Activated naive CD8-positive, alpha-beta T cell (primary cell): ENCODE measurements around the gene SNX9.

Experiments used
- H3K27ac Mint-ChIP-seq: one replicate; pipeline ENCODE4 v1.8.0; 2021; ENCODE audit warnings: mixed read lengths
- H3K27me3 Mint-ChIP-seq: one replicate; pipeline ENCODE4 v1.8.0; 2021; ENCODE audit warnings: mixed read lengths
- H3K36me3 Mint-ChIP-seq: one replicate; pipeline ENCODE4 v1.8.0; 2021; ENCODE audit warnings: mixed read lengths
- H3K4me1 Mint-ChIP-seq: one replicate; pipeline ENCODE4 v1.8.0; 2021; ENCODE audit warnings: low read depth, mixed read lengths
- H3K4me3 Mint-ChIP-seq: one replicate; pipeline ENCODE4 v1.8.0; 2021; ENCODE audit warnings: mild to moderate bottlenecking, mixed read lengths
- H3K9me3 Mint-ChIP-seq: one replicate; pipeline ENCODE4 v1.8.0; 2021; ENCODE audit warnings: low read depth, mixed read lengths

Gene SNX9

DNA sequence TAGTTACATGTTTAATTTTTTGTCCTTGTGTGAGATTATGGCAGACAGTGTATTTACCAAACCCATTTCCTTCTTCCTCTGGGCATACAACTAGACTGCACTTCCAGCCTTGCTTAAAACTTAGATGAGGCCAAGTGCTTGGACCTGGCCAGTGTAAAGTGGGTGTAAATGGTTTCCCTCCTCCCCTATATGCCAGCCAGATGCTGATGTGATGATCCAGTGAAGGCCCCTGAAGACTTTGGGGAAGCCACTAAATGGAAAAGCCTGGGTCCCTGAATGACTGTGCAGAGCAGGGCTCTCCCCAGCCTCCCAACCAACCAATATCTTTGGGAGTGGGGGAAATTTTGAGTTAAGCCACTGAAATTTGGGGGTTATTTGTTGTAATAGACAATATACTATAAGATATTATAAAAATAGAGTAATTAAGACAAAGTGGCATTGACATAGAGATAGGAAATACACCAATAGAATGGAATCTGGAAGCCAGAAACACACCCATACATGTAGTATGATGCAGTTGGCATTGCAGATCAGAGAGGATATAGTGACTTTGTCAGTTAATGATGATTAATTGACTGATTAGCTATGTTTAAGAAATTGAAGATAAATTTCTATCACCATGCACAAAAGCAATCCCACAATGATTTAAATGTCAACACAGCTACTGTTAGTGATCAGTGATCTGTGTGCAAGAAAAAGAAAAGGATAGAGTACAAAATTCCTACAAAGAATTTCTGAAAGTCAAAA lies 10.4 kb upstream of the SNX9 start:
- H3K36me3 Mint-ChIP-seq: peaks cover 4% of the 10 kb centered on the region
- no peaks in the 10 kb centered on the region for H3K27me3 Mint-ChIP-seq
- peaks cover 18% of the 10 kb centered on the region for H3K9me3 Mint-ChIP-seq
- no peak overlapping the region for H3K4me3 Mint-ChIP-seq
- peak overlapping the region; percentile 25 for H3K27ac Mint-ChIP-seq
- peaks cover 55% of the 10 kb centered on the region for H3K4me1 Mint-ChIP-seq

DNA sequence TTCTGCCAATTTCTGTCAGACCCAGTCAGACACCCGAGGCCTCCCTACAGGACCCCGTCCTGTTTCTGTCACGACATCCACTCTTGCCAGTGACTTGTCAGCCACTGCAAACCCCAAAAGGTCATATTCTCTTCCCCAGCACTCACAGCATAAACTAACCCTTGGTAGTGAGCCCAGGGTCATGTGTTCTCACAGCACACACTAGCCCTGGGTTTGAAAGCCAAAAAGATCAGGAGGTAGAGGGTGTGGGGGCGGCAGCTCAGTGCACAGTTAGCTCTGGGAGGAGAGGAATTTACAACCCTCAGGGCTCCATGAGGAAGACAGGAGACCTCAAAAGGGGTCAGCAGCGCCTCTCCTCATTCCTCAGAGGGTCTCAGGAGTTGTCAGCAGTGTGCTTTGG lies 9.9 kb upstream of the SNX9 start:
- Mint-ChIP-seq H3K4me3 (no peak overlapping the region), H3K36me3 (peaks cover 4% of the 10 kb centered on the region), H3K4me1 (peaks cover 55% of the 10 kb centered on the region), H3K27ac (peak overlapping the region; percentile 10), H3K27me3 (no peaks in the 10 kb centered on the region), H3K9me3 (peaks cover 18% of the 10 kb centered on the region)

DNA sequence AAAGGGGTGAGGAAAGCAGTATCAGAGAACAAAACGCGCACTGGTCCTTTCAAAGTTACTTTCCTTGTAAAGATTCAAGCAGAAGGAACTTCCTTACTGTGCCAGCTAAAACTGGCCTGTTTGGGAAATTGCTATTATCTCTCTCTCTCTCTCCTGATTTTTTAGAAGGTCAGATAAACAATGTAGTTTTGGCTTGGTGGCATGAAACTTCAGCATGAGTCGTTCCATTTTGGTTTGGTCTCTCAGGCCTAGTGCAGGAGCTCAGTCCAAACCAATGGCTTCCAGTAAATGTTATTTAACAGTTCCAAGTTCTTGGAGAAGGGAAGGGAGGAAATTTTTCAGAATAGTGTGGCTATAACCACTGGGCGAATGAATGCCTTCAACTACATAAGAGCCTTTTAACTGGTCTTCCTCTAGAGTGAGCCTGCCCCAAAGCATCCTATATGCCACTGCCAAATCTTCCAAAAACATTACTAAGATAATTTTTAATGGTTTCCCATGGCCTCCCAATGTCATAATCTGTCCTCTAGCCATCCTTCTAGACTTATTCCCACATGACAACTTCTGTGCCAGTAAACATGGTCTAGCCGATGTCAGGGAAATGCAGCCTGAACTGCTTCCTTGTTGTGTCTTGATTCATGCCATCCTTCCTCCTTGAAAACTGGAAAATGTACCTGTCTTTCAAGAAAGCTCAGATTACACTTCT lies 9.1 kb upstream of the SNX9 start:
- peaks cover 13% of the 10 kb centered on the region for H3K9me3 Mint-ChIP-seq
- peaks cover 57% of the 10 kb centered on the region for H3K4me1 Mint-ChIP-seq
- no peaks in the 10 kb centered on the region for H3K36me3 Mint-ChIP-seq
- H3K27me3 Mint-ChIP-seq: no peaks in the 10 kb centered on the region
- no peak overlapping the region for H3K4me3 Mint-ChIP-seq
- H3K27ac Mint-ChIP-seq: peak overlapping the region; percentile 37

DNA sequence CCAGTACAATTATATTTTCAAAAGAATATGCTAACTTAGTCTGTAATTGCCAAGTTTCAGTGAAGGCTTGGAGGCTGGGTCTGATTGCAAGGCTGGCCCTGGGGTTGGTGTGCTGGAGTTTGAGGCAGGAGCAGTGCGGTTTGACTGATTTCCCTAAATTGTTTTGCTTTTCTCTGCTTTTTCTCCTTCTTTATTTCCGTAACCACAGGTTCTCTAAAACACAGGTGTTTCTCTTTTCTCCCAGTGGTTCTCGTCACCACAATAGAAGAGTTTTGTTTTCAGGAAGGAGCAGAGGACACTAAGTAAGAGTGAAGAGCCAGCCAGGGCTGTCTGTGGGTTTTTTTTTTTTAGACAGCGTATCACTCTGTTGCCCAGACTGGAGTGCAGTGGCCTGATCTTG lies 8.2 kb upstream of the SNX9 start:
- no peaks in the 10 kb centered on the region for H3K27me3 Mint-ChIP-seq

DNA sequence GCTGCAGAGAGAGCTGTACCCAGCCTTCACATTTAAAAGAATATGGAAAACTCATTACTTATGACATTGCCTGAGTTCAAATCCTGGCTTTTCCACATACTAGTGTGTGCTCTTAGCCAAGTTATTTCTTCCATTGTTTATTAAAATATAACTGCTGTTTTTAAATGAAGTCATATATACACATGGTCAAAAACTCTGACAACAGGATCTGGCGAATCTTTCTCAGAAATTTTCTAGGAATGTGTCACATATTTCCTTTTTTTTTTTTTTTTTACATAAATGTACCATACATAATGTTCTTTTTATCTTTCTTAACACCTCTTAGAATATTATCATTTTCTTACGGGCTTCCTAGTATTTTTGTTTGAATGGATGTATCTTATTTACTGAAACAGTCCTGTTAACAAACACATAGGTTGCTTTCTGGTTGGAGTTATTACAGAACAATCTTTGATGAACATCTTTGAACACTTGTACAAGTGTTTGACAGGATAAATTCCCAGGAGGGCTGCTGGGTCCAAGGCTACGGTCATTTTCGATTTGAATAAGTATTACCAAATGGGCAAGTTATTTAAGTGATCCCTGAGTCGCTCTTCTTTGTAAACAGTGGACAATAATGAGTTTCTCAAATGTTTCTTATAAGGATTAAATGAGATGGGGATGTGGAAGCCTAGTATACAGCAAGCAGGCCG lies 1.6 kb upstream of the SNX9 start:
- no peaks in the 10 kb centered on the region for H3K9me3 Mint-ChIP-seq
- peaks cover 49% of the 10 kb centered on the region for H3K4me1 Mint-ChIP-seq
- peak overlapping the region; percentile 72 for H3K4me3 Mint-ChIP-seq
- no peaks in the 10 kb centered on the region for H3K27me3 Mint-ChIP-seq
- peak overlapping the region; percentile 89 for H3K27ac Mint-ChIP-seq
- peaks cover 8% of the 10 kb centered on the region for H3K36me3 Mint-ChIP-seq

More for the DNA sequence above, 8.2 kb upstream of the SNX9 start:
- Mint-ChIP-seq H3K4me3 (peak overlapping the region; percentile 21), H3K36me3 (no peaks in the 10 kb centered on the region), H3K27ac (peak overlapping the region; percentile 75), H3K4me1 (peaks cover 59% of the 10 kb centered on the region), H3K9me3 (peaks cover 5% of the 10 kb centered on the region)

DNA sequence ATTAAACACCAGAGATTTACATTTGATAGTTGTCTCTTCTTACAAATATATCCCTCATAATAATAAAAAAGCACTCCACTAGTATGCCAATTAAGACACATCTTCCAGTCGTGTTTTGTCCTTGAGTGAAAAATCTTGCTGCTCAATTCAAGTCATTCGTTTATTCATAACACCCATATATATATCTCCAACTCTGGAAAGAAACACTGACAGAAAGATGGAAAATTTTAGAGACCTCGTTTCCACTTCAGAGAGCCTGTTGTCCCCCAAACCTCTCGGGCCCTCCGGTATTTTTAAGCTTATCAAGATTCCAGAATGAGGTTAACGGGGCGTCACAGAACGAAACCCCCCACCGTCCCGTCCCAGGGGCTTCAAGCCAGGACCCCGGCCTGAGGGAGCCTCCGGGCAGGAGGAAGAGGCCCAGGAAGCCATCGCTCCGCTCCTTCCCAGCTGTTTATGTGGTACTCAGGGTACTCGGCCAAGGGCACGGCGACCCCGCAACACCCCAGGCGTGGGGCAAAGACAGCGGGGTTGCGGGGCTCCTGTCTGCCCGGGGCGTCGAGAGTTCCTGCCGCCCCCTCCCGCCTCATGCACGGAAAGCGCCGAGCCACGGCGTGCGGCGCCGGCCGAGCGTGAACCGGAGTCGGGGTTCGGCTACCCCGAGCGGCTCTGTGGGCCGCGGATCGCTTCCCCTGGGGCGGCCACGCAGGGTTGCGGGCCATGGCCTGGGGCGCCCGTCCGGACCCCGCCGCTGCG lies 623 bp upstream of the SNX9 start:
- Mint-ChIP-seq H3K4me3 (peak overlapping the region; percentile 72), H3K9me3 (no peaks in the 10 kb centered on the region), H3K27ac (peak overlapping the region; percentile 89), H3K36me3 (peaks cover 8% of the 10 kb centered on the region), H3K4me1 (peaks cover 40% of the 10 kb centered on the region), H3K27me3 (no peaks in the 10 kb centered on the region)

DNA sequence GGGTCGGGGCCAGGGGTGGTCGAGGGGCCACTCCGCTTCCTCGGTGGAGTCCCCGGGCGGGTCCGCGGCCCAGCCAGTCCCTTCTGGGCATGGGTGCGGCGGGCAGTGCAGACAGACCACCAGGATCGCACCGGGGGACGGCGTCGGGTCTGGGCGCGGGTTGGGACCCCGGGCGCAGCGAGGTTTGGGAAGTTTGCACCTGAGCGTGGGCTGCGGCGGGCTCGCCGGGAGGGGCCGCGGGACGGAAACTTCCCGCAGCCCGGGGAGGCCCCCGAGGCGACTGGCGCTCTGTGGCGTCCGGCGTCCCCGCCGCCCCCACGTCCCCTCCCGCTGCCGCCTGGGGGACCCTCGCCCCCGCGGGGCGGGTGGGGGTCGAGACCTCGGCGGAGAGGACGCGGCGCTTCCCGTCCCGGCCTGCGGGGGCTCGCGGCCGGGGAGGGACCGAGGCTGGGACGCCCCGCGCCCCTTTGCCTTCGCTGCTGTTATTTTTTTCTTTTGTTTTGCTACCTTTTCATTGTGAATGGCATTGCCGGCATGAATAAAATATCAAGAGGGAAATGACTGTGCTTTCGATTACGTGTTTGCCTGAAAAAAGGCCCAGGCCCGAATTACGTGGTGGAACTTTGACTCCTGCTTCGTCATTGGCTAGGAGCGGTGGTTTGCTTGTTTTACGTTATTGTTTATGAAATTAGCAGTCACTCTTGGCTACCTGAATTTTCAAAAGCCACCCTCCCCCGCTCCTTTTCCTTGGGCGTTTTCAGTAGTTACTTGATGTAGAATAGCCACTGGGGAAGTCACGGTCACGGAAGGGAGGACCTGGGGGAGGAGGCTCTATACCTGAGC lies 703 bp downstream of the SNX9 start:
- peak overlapping the region; percentile 100 for H3K27ac Mint-ChIP-seq
- no peaks in the 10 kb centered on the region for H3K9me3 Mint-ChIP-seq
- H3K4me1 Mint-ChIP-seq: peaks cover 46% of the 10 kb centered on the region
- H3K27me3 Mint-ChIP-seq: no peaks in the 10 kb centered on the region
- H3K36me3 Mint-ChIP-seq: peaks cover 10% of the 10 kb centered on the region
- peak overlapping the region; percentile 99 for H3K4me3 Mint-ChIP-seq

DNA sequence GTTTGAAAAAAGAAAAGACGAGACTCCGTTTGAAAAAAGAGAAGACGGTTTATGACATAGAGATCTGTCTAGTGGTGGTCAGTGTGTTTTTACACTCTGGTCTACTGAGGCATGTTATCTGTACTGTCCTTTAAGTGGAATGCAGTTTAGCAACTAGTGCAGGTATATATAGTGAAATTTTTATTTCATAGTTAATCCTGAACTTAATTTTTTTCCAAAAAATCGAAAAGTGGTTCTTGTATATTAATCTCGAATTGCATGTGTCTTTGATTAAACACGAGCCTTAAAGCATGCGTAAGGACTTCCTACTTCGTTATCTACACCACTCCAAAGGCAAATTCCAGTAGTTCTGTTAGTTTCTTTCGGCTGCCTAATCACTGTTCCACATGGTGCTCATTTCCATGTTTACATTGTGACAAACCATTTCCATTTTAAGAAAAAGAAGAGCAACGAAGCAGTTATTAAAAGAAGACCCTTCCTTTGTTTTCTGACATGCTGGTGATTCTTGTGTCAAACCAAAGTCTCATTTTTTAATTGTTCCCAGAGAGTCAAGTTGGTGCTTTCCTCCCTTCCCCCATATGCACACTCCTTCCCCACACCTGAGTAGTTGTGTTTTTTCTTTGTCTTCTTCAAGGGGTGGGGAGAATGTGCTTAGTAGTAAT lies 2.3 kb downstream of the SNX9 start:
- no peaks in the 10 kb centered on the region for H3K9me3 Mint-ChIP-seq
- H3K36me3 Mint-ChIP-seq: peaks cover 18% of the 10 kb centered on the region
- H3K27ac Mint-ChIP-seq: peak overlapping the region; percentile 100
- peaks cover 57% of the 10 kb centered on the region for H3K4me1 Mint-ChIP-seq
- H3K27me3 Mint-ChIP-seq: no peaks in the 10 kb centered on the region
- peak overlapping the region; percentile 99 for H3K4me3 Mint-ChIP-seq

DNA sequence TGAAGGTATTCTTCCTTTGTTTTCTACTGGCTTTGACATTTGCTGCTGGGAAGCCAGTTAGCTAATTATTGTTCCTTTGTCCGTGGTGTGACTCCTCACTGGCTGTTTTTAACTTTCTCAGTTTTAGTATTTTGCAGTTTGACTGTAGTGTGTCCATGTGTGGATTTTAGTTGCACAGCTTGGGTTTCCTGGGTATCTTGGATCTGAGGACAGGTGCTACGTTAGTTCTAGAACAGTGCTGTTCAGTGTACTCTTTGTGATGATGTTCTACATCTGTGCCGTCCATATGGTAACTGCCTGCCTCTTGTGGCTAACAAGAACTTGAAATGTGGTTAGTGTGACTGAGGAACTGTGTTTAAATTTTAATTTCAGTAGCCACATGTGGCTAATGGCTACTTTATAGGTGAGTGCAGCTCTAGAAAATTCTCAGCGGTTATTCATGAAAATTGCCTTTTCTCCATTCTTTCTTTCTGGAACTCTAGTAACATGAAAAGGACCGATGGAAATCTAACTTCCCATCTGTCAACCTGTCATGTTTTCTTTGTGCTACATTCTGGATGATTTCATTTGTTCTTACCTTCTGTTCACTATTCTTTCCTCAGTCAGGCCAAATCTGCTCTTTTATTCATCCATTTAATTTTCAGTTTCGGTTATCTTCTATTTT lies 7.4 kb downstream of the SNX9 start:
- Mint-ChIP-seq H3K36me3 (peaks cover 31% of the 10 kb centered on the region), H3K27me3 (no peaks in the 10 kb centered on the region), H3K4me1 (peaks cover 70% of the 10 kb centered on the region), H3K4me3 (peak overlapping the region; percentile 77), H3K27ac (peak overlapping the region; percentile 62), H3K9me3 (peaks cover 8% of the 10 kb centered on the region)

DNA sequence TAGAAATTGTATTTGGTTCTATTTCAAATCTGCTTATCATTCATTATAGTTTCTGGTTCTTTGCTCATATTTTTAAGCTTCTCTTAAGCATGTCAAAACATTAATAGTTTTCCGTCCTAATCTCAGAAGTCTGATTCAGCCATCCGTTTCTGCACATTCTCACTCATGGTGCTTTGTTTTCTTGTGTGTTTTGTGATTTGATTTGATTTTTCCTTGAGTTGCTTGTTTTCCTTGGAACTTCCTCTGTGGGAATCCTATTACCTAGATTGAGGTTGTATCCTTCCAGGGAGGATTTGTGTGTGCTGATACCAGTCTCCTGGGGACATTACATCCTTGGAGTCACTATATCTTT lies 7.9 kb downstream of the SNX9 start:
- Mint-ChIP-seq H3K36me3 (peaks cover 33% of the 10 kb centered on the region), H3K9me3 (peaks cover 8% of the 10 kb centered on the region), H3K27ac (peak overlapping the region; percentile 62), H3K27me3 (no peaks in the 10 kb centered on the region), H3K4me1 (peaks cover 68% of the 10 kb centered on the region), H3K4me3 (peak overlapping the region; percentile 77)

DNA sequence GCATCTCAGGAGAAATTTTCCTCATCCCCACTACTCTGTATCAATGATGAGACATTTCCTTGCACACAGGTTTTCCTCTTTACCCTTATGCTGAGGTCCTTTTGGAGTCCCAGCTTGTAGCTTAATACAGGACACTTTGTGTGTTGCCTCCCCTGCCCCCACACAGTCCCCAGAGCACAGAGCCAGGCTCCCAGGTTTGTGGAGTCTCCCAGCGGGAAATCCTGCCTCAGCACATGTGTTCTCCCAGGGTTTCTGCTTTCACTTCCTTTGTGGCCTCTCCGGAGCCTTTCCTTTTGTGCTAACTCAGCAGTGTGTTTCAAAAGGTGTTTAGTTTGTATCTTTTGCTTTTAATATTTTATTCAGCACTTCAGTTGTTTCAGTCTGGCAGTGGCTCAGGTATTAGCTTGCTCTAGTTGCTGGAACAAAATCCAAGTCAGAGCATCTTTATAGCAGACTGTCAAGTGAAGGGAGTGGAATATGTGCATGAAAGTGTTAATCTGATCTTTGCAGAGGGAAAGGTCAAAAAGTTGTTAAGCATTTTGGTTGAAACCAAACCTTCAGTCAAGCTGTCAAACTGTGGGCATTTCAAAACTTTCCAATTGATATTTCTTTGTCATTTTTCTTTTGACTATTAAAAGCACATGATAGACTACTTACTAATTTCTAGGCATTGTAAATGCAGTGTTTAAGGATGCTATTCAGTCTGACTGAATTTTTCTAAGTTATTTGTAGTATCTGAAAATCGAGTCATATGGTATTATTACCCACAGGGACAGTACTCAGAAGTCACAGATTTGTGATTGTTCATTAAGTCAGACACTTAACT lies 8.6 kb downstream of the SNX9 start:
- Mint-ChIP-seq H3K27me3 (no peaks in the 10 kb centered on the region), H3K4me3 (peak overlapping the region; percentile 77)

DNA sequence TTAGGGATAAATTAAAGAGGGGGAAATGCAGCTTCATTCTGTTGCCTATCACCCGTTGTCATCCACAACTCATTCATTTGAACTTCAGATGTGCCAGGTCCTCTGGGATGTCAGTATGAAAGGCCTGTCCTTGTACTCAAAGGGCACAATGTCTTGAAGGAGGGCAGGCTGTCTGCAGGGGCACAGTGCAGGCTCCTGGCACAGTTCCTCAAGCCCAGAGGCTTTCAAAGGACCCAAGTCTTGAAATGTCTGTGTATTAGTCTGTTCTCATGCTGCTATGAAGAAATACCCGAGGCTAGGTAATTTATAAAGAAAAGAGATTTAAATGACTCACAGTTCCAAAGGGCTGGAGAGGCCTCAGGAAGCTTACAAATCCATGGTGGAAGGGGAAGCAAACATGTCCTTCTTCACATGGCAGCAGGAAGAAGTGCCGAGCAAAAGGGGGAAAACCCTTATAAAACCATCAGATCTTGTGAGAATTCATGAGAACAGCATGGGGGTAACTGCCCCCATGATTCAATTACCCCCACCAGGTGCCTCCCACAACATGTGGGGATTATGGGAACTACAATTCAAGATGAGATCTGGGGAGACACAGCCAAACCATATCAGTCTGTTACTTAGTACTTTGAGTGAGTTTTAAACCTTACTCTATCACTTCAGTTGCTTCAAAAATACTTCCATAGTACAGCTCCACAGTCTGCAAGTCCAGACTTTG lies 9.4 kb downstream of the SNX9 start:
- no peaks in the 10 kb centered on the region for H3K27me3 Mint-ChIP-seq
- H3K36me3 Mint-ChIP-seq: peaks cover 39% of the 10 kb centered on the region
- H3K9me3 Mint-ChIP-seq: peaks cover 8% of the 10 kb centered on the region
- peak overlapping the region; percentile 77 for H3K4me3 Mint-ChIP-seq
- H3K4me1 Mint-ChIP-seq: peaks cover 80% of the 10 kb centered on the region
- H3K27ac Mint-ChIP-seq: peak overlapping the region; percentile 95

More for the DNA sequence above, 8.6 kb downstream of the SNX9 start:
- Mint-ChIP-seq H3K36me3 (peaks cover 36% of the 10 kb centered on the region), H3K27ac (peak overlapping the region; percentile 95), H3K4me1 (peaks cover 72% of the 10 kb centered on the region), H3K9me3 (peaks cover 8% of the 10 kb centered on the region)
